Measurements from ENCODE around the gene LAGE3.
A peak's percentile ranks its signal among the peaks of the same experiment; 100 is the strongest.

LAGE3 gene

DNA sequence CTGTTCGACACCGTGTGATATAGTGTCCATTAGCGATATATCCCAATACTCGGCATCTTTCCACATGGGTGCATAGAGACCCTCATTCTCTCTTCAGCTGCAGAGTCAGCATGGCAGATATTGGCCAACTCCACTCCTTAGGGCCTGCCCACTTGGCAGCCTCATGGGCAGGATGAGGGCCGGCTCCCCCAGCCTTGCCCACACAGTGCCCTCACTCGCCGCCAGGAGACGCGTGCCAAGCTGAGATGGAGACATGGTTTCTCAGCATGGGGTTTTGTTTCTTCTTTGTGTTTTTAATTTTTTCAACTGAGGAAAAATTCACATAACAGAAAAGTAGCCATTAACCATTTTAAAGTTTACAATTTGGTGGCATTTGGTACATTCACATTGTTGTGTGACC lies 26.3 kb downstream of the LAGE3 start:
- DNase-seq: no peak

GRCh38 chrX:154450312-154450711 lies 28.8 kb downstream of the LAGE3 start:
- no peak for DNase-seq

GRCh38 chrX:154449618-154450017 lies 29.5 kb downstream of the LAGE3 start:
- DNase-seq: no peak

GRCh38 chrX:154448484-154448883 lies 30.6 kb downstream of the LAGE3 start:
- DNase-seq: no peak

- DNase-seq: no peak
Measured at GRCh38 chrX:154446430-154446829, 32.7 kb downstream of the LAGE3 start.

DNA sequence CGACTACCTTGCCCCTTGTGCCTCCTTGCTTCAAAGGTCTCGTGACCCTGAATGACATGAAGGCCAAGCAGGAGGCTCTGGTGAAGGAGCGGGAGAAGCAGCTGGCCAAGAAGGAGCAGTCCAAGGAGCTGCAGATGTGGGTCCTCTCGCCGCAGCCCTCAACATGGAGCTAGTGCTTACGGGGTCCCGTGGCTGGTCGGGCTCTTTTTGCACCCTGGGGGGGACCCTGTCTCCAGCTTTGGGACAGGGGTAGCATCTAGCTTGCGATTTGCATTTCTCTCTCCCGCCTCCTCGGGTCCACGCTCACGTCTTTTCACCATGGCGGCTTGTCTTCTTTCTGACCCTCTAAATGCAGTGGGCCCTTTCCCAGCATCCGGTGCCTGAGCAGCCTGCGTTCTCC lies 33.3 kb downstream of the LAGE3 start:
- DNase-seq: no peak

DNA sequence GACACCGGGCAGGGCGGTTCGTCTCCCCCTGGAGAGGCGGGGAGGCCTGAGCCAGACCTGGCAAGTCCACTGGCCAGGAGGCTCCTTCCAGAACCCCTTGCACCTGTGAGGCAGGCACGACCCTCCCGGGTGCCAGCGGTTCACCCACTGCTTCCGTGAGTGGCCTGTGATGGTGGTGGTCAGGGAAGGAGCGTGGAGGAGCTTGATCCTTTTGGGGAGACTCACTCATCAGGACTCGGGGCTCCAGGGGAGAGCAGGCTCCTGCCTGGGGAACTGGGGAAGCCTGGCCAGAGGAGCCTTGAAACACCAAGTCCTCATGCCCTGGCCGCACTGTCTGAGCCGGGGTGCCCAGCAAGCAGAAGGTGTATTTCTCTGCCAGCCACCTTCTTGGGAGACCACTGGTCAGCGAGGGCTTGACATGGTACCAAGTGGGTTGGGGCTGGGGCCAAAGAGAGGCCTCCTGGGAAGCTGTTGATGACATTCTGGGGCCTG lies 34.3 kb downstream of the LAGE3 start:
- no peak for DNase-seq

- DNase-seq: peak; percentile 81
Measured at GRCh38 chrX:154443992-154444754, 34.9 kb downstream of the LAGE3 start, which contains the start of gene FAM50A. TSS of gene FAM50A (plus strand) at chrX:154444141. CDS start at chrX:154444236, 95 bp downstream.

DNA sequence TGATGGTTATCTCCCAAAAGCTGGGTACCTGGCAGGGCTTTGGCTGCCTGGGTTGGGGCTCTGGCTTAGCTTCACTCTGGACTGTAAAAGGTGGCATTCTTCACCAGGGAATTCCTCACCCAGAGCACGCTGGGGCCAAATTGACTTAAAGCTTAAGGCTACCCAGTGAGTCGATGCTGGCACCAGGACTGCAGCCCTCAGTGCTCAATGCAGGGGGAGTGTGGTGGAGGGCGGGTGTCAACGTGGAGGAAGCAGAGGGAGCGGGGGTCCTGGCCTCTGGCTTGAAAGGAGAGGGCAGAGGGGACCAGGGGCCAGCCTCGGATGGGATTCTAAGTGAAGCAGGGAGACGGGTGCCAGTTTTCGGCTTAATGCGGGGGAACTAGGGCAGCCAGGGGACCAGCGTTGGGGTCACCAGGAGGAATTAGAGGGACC lies 35.6 kb downstream of the LAGE3 start:
- DNase-seq: no peak

DNA sequence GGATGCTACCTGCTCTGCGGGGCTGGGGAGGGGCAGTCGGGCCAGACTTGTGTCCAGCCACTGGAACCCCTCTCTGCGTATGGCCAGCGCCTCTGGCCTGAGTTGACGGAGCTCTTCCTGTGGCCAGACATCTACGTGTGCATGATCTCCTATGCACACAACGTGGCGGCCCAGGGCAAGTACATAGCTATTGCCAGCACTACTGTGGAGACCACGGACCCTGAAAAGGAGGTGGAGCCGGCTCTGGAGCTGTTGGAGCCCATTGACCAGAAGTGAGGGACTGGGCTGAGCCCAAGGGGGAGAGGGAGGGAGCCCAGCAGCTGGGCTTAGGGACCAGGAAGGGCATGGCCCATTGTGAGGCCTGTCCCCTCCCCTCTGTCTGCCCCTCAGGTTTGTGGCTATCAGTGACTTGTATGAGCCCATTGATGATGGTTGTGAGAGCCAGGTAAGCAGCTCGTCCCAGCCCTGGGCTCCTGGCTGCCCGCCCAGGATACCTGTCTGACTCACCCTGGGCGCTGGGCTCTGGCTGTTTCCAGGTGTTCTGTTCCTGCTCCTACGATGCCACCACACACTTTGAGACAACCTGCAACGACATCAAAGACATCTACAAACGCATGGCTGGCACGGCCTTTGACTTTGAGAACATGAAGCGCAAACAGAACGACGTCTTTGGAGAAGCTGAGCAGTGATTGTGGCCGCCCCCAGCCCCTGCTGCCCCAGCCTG lies 36.9 kb downstream of the LAGE3 start:
- no peak for DNase-seq

GRCh38 chrX:154441564-154441963 lies 37.5 kb downstream of the LAGE3 start:
- no peak for DNase-seq

GRCh38 chrX:154440623-154441357 lies 38.3 kb downstream of the LAGE3 start:
- DNase-seq: no peak

DNA sequence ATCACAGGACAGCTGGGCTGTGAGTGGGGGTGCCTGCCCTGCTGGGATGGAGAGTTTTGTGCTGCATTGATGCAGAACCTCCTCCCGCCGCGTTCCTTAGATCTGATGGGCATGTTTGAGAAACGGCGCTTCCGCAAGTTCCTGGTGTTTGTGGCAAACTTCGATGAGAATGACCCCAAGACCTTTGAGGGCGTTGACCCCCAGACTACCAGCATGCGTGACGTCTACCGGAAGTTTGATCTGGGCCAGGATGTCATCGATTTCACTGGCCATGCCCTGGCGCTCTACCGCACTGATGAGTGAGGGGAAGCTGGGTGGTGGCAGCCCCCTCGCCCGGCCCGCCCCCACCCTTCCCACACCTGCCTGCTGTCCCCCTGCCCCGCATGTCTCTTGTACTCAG lies 39.2 kb downstream of the LAGE3 start:
- no peak for DNase-seq

GRCh38 chrX:154437971-154438893 lies 40.8 kb downstream of the LAGE3 start:
- no peak for DNase-seq

DNA sequence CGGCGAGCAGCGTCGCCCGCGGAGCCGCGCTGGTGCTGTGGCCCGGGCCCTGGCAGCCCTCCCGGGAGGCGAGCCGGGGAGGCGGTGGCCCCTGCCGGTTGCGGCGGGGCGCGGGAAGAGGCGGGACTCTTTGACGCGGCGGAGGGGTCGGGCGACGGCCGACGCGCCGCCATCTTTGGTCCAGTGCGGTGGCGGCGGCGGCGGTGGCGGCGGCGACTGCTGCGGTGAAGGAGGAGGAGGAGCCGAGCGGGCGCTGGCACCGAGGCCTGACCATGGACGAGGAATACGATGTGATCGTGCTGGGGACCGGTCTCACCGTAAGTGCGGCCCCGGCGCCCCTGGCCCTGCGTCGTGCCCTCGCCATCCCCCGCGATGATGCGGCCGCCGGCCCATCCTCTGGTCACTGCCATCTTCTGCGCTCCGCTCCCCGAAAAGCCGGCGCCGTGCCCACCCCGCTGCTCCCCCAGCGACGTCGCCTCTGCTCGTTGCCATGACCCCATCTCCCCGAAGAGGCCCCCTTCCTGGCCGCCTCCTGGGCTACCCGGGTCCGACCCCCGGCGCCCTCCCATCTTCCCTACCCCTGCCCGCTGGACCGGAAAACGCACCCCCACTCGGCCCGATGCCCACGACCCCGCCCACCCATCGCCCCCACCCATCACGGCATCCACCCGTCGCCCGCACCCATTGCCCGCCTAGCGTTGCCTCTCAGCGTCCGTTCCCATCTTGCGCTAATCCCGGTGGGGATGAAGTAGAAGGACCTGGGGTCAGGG lies 41.9 kb downstream of the LAGE3 start, which contains the start of gene GDI1:
TSS of gene GDI1 (plus strand) at position 172 of the 770 bp plus-strand sequence. CDS start at position 273, 101 bp downstream.
- DNase-seq: peak; percentile 57

DNA sequence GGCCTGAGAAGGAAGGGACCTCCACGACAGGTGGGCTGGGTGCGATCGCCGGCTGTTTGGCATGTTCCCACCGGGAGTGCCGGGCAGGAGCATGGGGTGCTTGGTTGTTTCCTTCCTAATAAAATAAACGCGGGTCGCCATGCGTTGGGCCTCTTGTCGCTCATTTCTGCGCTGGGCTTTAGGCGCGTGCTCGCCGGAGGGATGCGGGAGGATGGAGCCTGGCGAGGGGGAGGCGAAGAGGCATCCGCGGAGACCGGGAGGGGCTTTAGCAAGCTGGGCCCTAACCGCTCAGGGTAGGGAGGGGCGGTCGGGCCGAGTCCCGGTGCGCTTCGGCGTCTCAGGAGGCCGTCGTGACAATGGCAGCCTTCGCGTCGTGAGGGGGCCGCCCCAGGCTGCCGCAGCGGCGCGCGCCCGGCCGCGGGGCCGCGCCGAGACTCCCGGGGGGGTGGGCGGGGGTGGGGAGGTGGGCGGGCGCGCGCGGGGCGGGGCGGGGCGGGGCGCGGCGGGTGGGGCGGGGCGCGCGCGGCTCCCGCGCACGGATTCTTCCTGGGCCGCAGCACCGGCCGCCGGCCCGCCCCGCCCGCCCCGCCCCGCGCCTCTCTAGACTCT lies 42.6 kb downstream of the LAGE3 start:
- DNase-seq: peak; percentile 46

- no peak for DNase-seq
Measured at GRCh38 chrX:154435171-154435733, 43.8 kb downstream of the LAGE3 start.

- DNase-seq: no peak
Measured at GRCh38 chrX:154434394-154435168, 44.5 kb downstream of the LAGE3 start.

DNA sequence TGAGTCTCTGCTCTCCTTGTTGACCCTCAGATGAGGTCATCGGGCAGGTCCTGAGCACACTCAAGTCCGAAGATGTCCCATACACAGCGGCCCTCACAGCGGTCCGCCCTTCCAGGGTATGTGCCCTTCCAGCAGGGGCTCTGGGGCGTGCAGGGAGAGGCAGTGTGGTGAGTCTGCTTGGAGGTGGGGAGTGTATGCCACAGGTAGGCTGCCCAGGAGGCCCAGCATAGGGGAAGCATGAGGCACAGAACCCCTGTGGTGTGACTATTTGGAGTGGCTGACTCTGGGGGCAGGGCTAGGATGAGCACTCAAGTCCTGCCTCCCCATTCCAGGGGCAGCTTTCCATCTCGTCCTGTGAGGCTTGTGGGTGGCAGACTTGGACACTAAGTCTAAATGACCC lies 45.5 kb downstream of the LAGE3 start:
- DNase-seq: no peak

GRCh38 chrX:154432210-154432609 lies 46.9 kb downstream of the LAGE3 start:
- DNase-seq: no peak

Data from right hindlimb (tissue), 1 donor.